Gastroesophageal sphincter (tissue), 3 donors: ENCODE measurements around the gene DUSP14.

ENCODE experiments used
- POLR2A ChIP-seq, 2 donors: fragments of 450-650 bp; IDR thresholded peaks; one replicate each; pipeline ENCODE4 v1.6.1; 2017; ENCODE audit warnings: antibody characterized with exemption in 2 of 2, mild to moderate bottlenecking in 2 of 2, moderate library complexity in 1 of 2
- TF ChIP-seq, protein P1 (sequence below), 4 experiments: fragments of 200-600 bp in 2 of 4; fragments of 450-650 bp in 2 of 4; sonication (generic) in 1 of 4; IDR thresholded peaks; one replicate each; pipeline ENCODE4 v1.5.1; 2017 to 2019; ENCODE audit warnings: antibody characterized with exemption in 4 of 4, mild to moderate bottlenecking in 2 of 4, moderate library complexity in 2 of 4

GRCh38 chr17:37470181-37470580 lies 19.5 kb upstream of the DUSP14 start:
- TF ChIP-seq POLR2A (IDR thresholded peaks at IDR 0.05), result no peak
- TF ChIP-seq, protein P1, sequence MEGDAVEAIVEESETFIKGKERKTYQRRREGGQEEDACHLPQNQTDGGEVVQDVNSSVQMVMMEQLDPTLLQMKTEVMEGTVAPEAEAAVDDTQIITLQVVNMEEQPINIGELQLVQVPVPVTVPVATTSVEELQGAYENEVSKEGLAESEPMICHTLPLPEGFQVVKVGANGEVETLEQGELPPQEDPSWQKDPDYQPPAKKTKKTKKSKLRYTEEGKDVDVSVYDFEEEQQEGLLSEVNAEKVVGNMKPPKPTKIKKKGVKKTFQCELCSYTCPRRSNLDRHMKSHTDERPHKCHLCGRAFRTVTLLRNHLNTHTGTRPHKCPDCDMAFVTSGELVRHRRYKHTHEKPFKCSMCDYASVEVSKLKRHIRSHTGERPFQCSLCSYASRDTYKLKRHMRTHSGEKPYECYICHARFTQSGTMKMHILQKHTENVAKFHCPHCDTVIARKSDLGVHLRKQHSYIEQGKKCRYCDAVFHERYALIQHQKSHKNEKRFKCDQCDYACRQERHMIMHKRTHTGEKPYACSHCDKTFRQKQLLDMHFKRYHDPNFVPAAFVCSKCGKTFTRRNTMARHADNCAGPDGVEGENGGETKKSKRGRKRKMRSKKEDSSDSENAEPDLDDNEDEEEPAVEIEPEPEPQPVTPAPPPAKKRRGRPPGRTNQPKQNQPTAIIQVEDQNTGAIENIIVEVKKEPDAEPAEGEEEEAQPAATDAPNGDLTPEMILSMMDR (IDR thresholded peaks at IDR 0.05), result no peak
